Neural progenitor cell (in vitro differentiated cells): ENCODE results near the gene PARD3B. TPM values are rescaled to one million over a fixed set of nuclear protein-coding genes. Genes with fewer than 3 reads are reported as not detected.

Experiments used
- DNase-seq: peaks from one replicate; pipeline ENCODE4 v3.0.0-alpha.2; 2016; ENCODE audit warnings: low spot score
- H2AFZ ChIP-seq: fragments of 200-600 bp; sonication (generic); replicated peaks from 2 replicates; pipeline ENCODE4 v1.6.1; 2016; ENCODE audit warnings: antibody characterized with exemption
- H3F3A ChIP-seq: fragments of 200-600 bp; sonication (generic); 2 replicates; pipeline ENCODE4 v1.6.1; 2016; ENCODE audit warnings: antibody characterized with exemption, low read depth
- H3K27ac ChIP-seq: fragments of 200-600 bp; sonication (generic); 2 replicates; pipeline ENCODE4 v1.5.1; 2016; ENCODE audit warnings: mild to moderate bottlenecking
- H3K27me3 ChIP-seq: fragments of 200-600 bp; sonication (generic); 2 replicates; pipeline ENCODE4 v1.6.1; 2016; ENCODE audit warnings: mild to moderate bottlenecking, moderate library complexity
- H3K36me3 ChIP-seq: fragments of 200-600 bp; sonication (generic); 2 replicates; pipeline ENCODE4 v1.5.1; 2016
- H3K4me1 ChIP-seq: fragments of 200-600 bp; sonication (generic); 2 replicates; pipeline ENCODE4 v1.6.1; 2016; ENCODE audit warnings: mixed run types
- H3K4me2 ChIP-seq: fragments of 200-600 bp; sonication (generic); 2 replicates; pipeline ENCODE4 v1.6.1; 2016
- H3K4me3 ChIP-seq: fragments of 200-600 bp; sonication (generic); 2 replicates; pipeline ENCODE4 v1.5.1; 2016
- H3K79me2 ChIP-seq: fragments of 200-600 bp; sonication (generic); 2 replicates; pipeline ENCODE4 v1.6.1; 2016; ENCODE audit warnings: low read depth
- H3K9ac ChIP-seq: fragments of 200-600 bp; sonication (generic); 2 replicates; pipeline ENCODE4 v1.6.1; 2016
- H3K9me3 ChIP-seq: fragments of 200-600 bp; sonication (generic); 2 replicates; pipeline ENCODE4 v1.5.1; 2016; ENCODE audit warnings: low read depth
- H4K20me1 ChIP-seq: fragments of 200-600 bp; sonication (generic); 2 replicates; pipeline ENCODE4 v1.6.1; 2016; ENCODE audit warnings: low read depth
- H3K27ac Mint-ChIP-seq: 3 replicates; pipeline ENCODE4 v1.8.0; 2021; ENCODE audit warnings: mixed read lengths
- H3K27me3 Mint-ChIP-seq: 2 replicates; pipeline ENCODE4 v1.8.0; 2022; ENCODE audit warnings: low read depth, mild to moderate bottlenecking, inconsistent platforms, moderate library complexity, mixed read lengths; ENCODE audit not compliant: insufficient read depth
- H3K36me3 Mint-ChIP-seq: 3 replicates; pipeline ENCODE4 v1.8.0; 2021; ENCODE audit warnings: mixed read lengths
- H3K4me1 Mint-ChIP-seq: 3 replicates; pipeline ENCODE4 v1.8.0; 2021; ENCODE audit warnings: mixed read lengths
- H3K4me3 Mint-ChIP-seq: 3 replicates; pipeline ENCODE4 v1.8.0; 2021; ENCODE audit warnings: mild to moderate bottlenecking, moderate library complexity, mixed read lengths
- H3K9me3 Mint-ChIP-seq: 3 replicates; pipeline ENCODE4 v1.8.0; 2020; ENCODE audit warnings: mixed read lengths
- EZH2 ChIP-seq: fragments of 200-600 bp; sonication (generic); IDR thresholded peaks from 2 replicates; pipeline ENCODE4 v1.6.1; 2017; ENCODE audit warnings: antibody characterized with exemption, mild to moderate bottlenecking, moderate library complexity
- EZH2phosphoT487 ChIP-seq: fragments of 200-600 bp; sonication (generic); IDR thresholded peaks from 2 replicates; pipeline ENCODE4 v1.6.1; 2017; ENCODE audit warnings: antibody characterized with exemption
- total RNA-seq: library from RNA; depleted of rRNA; stranded (reverse); fragments of >200 nt; gene quantifications from 2 replicates; pipeline ENCODE4 v1.2.3, GENCODE V29; 2015; ENCODE audit warnings: low replicate concordance
- TF ChIP-seq, protein P1 (sequence below): fragments of 200-600 bp; sonication (generic); IDR thresholded peaks from 2 replicates; pipeline ENCODE4 v1.5.1; 2017; ENCODE audit warnings: antibody characterized with exemption, mild to moderate bottlenecking

The PARD3B gene
- total RNA-seq, 1 donor from 2014 or later = 8.4 TPM

DNA sequence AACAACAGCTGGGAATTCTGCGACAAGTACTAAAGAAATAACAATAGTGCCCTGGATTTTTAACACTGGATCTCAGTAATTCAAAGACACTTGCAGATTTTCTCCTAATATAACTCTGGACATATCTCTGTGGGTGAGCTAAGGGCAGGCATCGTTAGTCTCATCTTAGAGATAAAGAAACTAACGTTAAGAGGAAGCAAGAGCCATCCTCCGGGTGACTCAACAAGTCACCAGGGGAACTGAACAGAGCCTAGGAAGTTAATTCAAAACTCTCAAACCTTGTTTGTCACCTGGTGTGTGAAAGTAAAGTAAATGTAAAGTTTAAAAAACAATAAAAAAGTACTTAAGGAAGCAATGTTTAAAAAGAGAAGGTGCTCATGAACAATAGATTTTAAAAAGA is 1095.4 kb downstream of the PARD3B start:
- Histone ChIP-seq H3K4me2 (no peak overlapping the region), H2AFZ (no peak overlapping the region), H3K36me3 (no peaks in the 10 kb centered on the region), H3K9ac (no peak overlapping the region), H3K27ac (no peak overlapping the region), H3K27me3 (no peaks in the 10 kb centered on the region), H3K4me1 (peaks cover 18% of the 10 kb centered on the region), H3K79me2 (no peaks in the 10 kb centered on the region), H3K4me3 (no peak overlapping the region), H4K20me1 (no peaks in the 10 kb centered on the region), H3F3A (peaks cover 7% of the 10 kb centered on the region), H3K9me3 (no peaks in the 10 kb centered on the region)
- Mint-ChIP-seq H3K36me3 (no peaks in the 10 kb centered on the region), H3K4me1 (peaks cover 32% of the 10 kb centered on the region), H3K9me3 (peaks cover 3% of the 10 kb centered on the region), H3K27me3 (no peaks in the 10 kb centered on the region), H3K4me3 (no peak overlapping the region), H3K27ac (no peak overlapping the region)
- no peak for TF ChIP-seq EZH2
- TF ChIP-seq EZH2phosphoT487 = no peak
- TF ChIP-seq, protein P1, sequence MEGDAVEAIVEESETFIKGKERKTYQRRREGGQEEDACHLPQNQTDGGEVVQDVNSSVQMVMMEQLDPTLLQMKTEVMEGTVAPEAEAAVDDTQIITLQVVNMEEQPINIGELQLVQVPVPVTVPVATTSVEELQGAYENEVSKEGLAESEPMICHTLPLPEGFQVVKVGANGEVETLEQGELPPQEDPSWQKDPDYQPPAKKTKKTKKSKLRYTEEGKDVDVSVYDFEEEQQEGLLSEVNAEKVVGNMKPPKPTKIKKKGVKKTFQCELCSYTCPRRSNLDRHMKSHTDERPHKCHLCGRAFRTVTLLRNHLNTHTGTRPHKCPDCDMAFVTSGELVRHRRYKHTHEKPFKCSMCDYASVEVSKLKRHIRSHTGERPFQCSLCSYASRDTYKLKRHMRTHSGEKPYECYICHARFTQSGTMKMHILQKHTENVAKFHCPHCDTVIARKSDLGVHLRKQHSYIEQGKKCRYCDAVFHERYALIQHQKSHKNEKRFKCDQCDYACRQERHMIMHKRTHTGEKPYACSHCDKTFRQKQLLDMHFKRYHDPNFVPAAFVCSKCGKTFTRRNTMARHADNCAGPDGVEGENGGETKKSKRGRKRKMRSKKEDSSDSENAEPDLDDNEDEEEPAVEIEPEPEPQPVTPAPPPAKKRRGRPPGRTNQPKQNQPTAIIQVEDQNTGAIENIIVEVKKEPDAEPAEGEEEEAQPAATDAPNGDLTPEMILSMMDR = no peak
- no peak for DNase-seq

DNA sequence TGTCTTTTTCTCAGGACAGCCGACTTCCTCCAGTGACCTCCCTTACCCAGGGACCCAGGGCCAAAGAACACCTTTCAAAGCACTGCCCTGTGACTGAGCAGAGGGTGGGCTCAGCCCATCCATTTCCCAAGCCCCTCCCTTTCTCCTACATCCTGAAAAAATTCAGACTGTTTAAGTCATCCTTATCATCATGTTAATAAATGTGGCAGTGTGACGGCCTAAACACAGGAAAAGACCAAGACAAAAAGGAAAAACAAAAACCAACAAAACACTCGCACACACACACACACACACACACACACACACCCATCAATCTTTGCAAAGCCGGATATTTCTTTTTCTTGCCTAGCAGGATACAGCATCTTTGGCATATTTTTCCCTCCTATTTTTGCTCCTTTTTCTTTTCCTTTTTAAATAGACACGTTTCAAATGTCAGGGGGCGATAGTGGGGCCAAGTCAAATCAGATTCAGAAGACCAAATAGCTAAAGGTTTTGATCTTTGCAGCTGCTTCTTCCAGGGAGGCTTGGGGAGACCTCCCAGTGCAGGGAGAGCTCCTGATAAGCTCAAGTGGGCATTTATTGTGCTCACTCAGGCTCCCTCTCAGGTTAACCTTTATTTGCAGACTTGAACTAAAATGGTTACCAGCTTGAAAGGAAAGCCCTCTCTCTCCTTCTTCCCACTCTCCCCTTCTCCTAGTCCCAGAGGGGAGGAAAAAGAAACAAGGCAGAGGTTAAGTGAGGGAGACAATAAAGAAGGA is 1097.5 kb downstream of the PARD3B start:
- H2AFZ ChIP-seq = peak overlapping the region; percentile 26
- peaks cover 2% of the 10 kb centered on the region for H3K27me3 Mint-ChIP-seq
- H4K20me1 ChIP-seq = no peaks in the 10 kb centered on the region
- H3K4me2 ChIP-seq = no peak overlapping the region
- no peak overlapping the region for H3K4me3 ChIP-seq
- H3K27me3 ChIP-seq = no peaks in the 10 kb centered on the region
- H3K9ac ChIP-seq = no peak overlapping the region
- no peaks in the 10 kb centered on the region for H3K79me2 ChIP-seq
- H3F3A ChIP-seq = peaks cover 7% of the 10 kb centered on the region
- H3K4me3 Mint-ChIP-seq = no peak overlapping the region
- H3K36me3 Mint-ChIP-seq = no peaks in the 10 kb centered on the region
- peaks cover 13% of the 10 kb centered on the region for H3K4me1 ChIP-seq
- H3K27ac ChIP-seq = no peak overlapping the region
- no peaks in the 10 kb centered on the region for H3K36me3 ChIP-seq
- H3K4me1 Mint-ChIP-seq = peaks cover 25% of the 10 kb centered on the region
- DNase-seq = no peak
- H3K27ac Mint-ChIP-seq = no peak overlapping the region
- no peaks in the 10 kb centered on the region for H3K9me3 ChIP-seq
- peaks cover 3% of the 10 kb centered on the region for H3K9me3 Mint-ChIP-seq
- TF ChIP-seq EZH2phosphoT487 (no peak), EZH2 (no peak)
- TF ChIP-seq, protein P1 = no peak

DNA sequence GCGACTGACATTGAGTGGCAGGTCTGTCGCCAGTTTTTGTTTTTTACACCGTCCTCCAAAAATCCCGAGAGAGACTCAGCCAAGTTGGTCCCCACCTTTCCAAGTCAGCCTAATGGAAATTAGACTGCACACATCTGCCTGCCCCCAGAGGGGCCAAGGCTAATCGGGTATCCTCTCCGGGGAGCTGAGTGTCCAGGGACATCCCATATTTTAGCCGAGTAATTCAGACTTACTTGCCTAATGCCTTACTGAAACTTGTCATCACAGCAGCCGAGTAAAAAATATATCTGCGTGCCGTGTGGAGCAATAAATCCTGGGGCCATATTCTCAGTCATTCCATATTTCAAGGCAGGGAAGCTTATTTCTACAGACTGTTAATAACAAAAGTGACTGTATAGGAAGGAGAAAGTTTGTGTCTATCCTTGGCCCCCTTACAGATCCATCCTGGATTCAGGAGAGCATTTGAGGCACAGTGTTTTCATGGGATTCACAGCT is 1098.2 kb downstream of the PARD3B start:
- Histone ChIP-seq H3K4me1 (peaks cover 15% of the 10 kb centered on the region), H3K9me3 (no peaks in the 10 kb centered on the region), H4K20me1 (no peaks in the 10 kb centered on the region), H3K36me3 (no peaks in the 10 kb centered on the region), H3K27me3 (no peaks in the 10 kb centered on the region), H2AFZ (no peak overlapping the region), H3K79me2 (no peaks in the 10 kb centered on the region), H3K4me3 (no peak overlapping the region), H3K4me2 (no peak overlapping the region), H3F3A (peaks cover 7% of the 10 kb centered on the region), H3K9ac (no peak overlapping the region), H3K27ac (no peak overlapping the region)
- Mint-ChIP-seq H3K36me3 (no peaks in the 10 kb centered on the region), H3K27ac (peak overlapping the region; percentile 38), H3K4me3 (no peak overlapping the region), H3K4me1 (peaks cover 25% of the 10 kb centered on the region), H3K9me3 (peaks cover 3% of the 10 kb centered on the region), H3K27me3 (peaks cover 2% of the 10 kb centered on the region)
- TF ChIP-seq, protein P1 = no peak
- TF ChIP-seq EZH2phosphoT487 (no peak), EZH2 (no peak)
- DNase-seq = no peak
